Measurements from ENCODE around the gene GALNT16. TPM values are rescaled to one million over a fixed set of nuclear protein-coding genes. Genes with fewer than 3 reads are reported as not detected.

GALNT16 gene
- total RNA-seq, 1 experiment from 2014 or later = 3.8 TPM

GRCh38 chr14:69405762-69406161, 145.8 kb downstream of the GALNT16 start:
- intact Hi-C loops (cut with micrococcal nuclease; ENCODE audit: unreplicated experiment) = no loop called here
- no peaks in the 10 kb centered on the region; the same call in 1 of the 2 replicates for H3K36me3 ChIP-seq (ENCODE audit: control insufficient read depth, insufficient read depth, low read length)
- BruUV-seq (replicated peaks) = no TSS peak
- Mint-ChIP-seq H3K27me3 (ENCODE audit: insufficient read depth, unreplicated experiment) (no peaks in the 10 kb centered on the region), H3K4me3 (ENCODE audit: unreplicated experiment) (no peak overlapping the region), H3K27ac (ENCODE audit: unreplicated experiment) (no peak overlapping the region), H3K36me3 (ENCODE audit: insufficient read depth, unreplicated experiment) (peaks cover 15% of the 10 kb centered on the region), H3K4me1 (ENCODE audit: low read depth, unreplicated experiment) (peaks cover under 1% of the 10 kb centered on the region), H3K9me3 (ENCODE audit: unreplicated experiment) (no peaks in the 10 kb centered on the region)
- ChIA-PET CTCF (no interaction called here), POLR2A (no interaction called here)
- H3K9me3 ChIP-seq = no peaks in the 10 kb centered on the region
- no peaks in the 10 kb centered on the region for H3K27me3 ChIP-seq (replicated peaks; ENCODE audit: control insufficient read depth, insufficient read depth, low read length)
- no peak for TF ChIP-seq CTCF (IDR thresholded peaks at IDR 0.05; ENCODE audit: insufficient read depth in 1 of 2, low read depth in 1 of 2, low read length in 1 of 2, severe bottlenecking in 1 of 2, unreplicated experiment in 1 of 2)
- H3K4me3 ChIP-seq (ENCODE audit: low read depth, low read length) = no peak overlapping the region
- H3K4me1 ChIP-seq = no peaks in the 10 kb centered on the region
- DNase-seq = no peak

Other genes starting within 250 kb of the GALNT16 start
- 34.8 and 36.8 TPM in 2 replicates for gene DCAF5, start 107.0 kb upstream of the GALNT16 start, total RNA-seq (2022)
- 22.5 and 23.9 TPM in 2 replicates for gene EXD2, start 68.7 kb upstream of the GALNT16 start, total RNA-seq (2022)
- 365 and 388 TPM in 2 replicates for gene ERH, start 138.1 kb downstream of the GALNT16 start, total RNA-seq (2022)
- gene SLC39A9, start 138.5 kb downstream of the GALNT16 start, total RNA-seq (2022) = 94.2 and 96.4 TPM in 2 replicates
- gene PLEKHD1, start 224.6 kb downstream of the GALNT16 start, total RNA-seq (2022) = 0.42 and 0.50 TPM in 2 replicates